ENCODE data around the gene ORAI3. TPM values are rescaled to one million over a fixed set of nuclear protein-coding genes. Genes with fewer than 3 reads are reported as not detected.

Gene ORAI3
- total and polyA plus RNA-seq, 2 of the 13 experiments (the other 11 are each of a cell fraction or from before 2014, with no cell fraction given), result 11.4 to 32.0 TPM

GRCh38 chr16:30972872-30973271, 24.0 kb downstream of the ORAI3 start (continued):
- peak; percentile 30 for TF ChIP-seq AGO2 (optimal IDR thresholded peaks at IDR 0.05; ENCODE audit: low read depth, low read length)
- TF ChIP-seq HBP1 (CRISPR knock-in tag; IDR thresholded peaks at IDR 0.05; ENCODE audit: low read depth), result no peak
- TF ChIP-seq KDM5B (CRISPR knock-in tag; IDR thresholded peaks at IDR 0.05; ENCODE audit: borderline replicate concordance), result no peak

GRCh38 chr16:30974348-30974747, 25.5 kb downstream of the ORAI3 start:
- Histone ChIP-seq H3K79me2 (ENCODE audit: insufficient read depth, low read length) (no peaks in the 10 kb centered on the region), H3K4me1 (ENCODE audit: insufficient read depth, low read length) (no peaks in the 10 kb centered on the region), H3K4me2 (ENCODE audit: low read depth, low read length) (no peak overlapping the region), H3K9ac (ENCODE audit: insufficient read depth, low read depth, low read length) (no peak overlapping the region), H3K36me3 (replicated peaks in 1 of 2; ENCODE audit: control insufficient read depth in 1 of 2, insufficient read depth in 2 of 2, low read length in 2 of 2) (peaks cover 56 to 86% of the 10 kb centered on the region in 2 experiments), H2AFZ (ENCODE audit: low read length) (no peak overlapping the region), H3K4me3 (replicated peaks in 1 of 3; ENCODE audit: insufficient read depth in 1 of 3, low read depth in 2 of 3, low read length in 3 of 3) (no peak overlapping the region), H3K27ac (ENCODE audit: extremely low read length, insufficient read depth, low read length) (no peak overlapping the region), H3K27me3 (ENCODE audit: control insufficient read depth in 1 of 2, insufficient read depth in 2 of 2, low read length in 2 of 2) (no peaks in the 10 kb centered on the region), H3K9me3 (ENCODE audit: low read length) (no peaks in the 10 kb centered on the region), H4K20me1 (ENCODE audit: insufficient read depth, low read length) (no peaks in the 10 kb centered on the region; the same call in 1 of the 2 replicates)
- TF ChIP-seq NONO (IDR thresholded peaks at IDR 0.05) (no peak), NONO (CRISPR knock-in tag; conservative IDR thresholded peaks at IDR 0.05) (no peak), CREBL2 (CRISPR knock-in tag; IDR thresholded peaks at IDR 0.05; ENCODE audit: borderline replicate concordance) (no peak), REPIN1 (CRISPR knock-in tag; IDR thresholded peaks at IDR 0.05; ENCODE audit: borderline replicate concordance, low read depth) (no peak), NFKBIZ (CRISPR knock-in tag; IDR thresholded peaks at IDR 0.05) (no peak), DBP (CRISPR knock-in tag; IDR thresholded peaks at IDR 0.05; ENCODE audit: not compliant biosample characterization) (no peak), FOXC1 (CRISPR knock-in tag; IDR thresholded peaks at IDR 0.05; ENCODE audit: borderline replicate concordance) (no peak), ATF7-NPFF (CRISPR knock-in tag; IDR thresholded peaks at IDR 0.05; ENCODE audit: low read depth) (no peak), ZFP82 (CRISPR knock-in tag; IDR thresholded peaks at IDR 0.05; ENCODE audit: borderline replicate concordance) (no peak)
- TF ChIP-seq, protein P1, sequence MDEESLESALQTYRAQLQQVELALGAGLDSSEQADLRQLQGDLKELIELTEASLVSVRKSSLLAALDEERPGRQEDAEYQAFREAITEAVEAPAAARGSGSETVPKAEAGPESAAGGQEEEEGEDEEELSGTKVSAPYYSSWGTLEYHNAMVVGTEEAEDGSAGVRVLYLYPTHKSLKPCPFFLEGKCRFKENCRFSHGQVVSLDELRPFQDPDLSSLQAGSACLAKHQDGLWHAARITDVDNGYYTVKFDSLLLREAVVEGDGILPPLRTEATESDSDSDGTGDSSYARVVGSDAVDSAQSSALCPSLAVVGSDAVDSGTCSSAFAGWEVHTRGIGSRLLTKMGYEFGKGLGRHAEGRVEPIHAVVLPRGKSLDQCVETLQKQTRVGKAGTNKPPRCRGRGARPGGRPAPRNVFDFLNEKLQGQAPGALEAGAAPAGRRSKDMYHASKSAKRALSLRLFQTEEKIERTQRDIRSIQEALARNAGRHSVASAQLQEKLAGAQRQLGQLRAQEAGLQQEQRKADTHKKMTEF (CRISPR knock-in tag; IDR thresholded peaks at IDR 0.05), result no peak
- DNase-seq (ENCODE audit: low spot score), result no peak
- in situ Hi-C loops (cut with HindIII; ENCODE audit: extremely low pct_ligation_motif_present, low pct_unique_long_range_greater_than_20kb), result no loop called here
- WGBS (ENCODE audit: low lambda C conversion rate), result 97% methylated on average over 6 of the region's 6 CpGs
- intact Hi-C loops (cut with micrococcal nuclease; ENCODE audit: unreplicated experiment), result no loop called here
- POLR2A ChIA-PET, result no interaction called here
- no peak for FAIRE-seq
- CTCF ChIA-PET (ENCODE audit: low intra/inter-chr PET ratio, low total read pairs), result no interaction called here
- BruUV-seq (replicated peaks), result no TSS peak
- ATAC-seq, result no peak
